K562 (cell line): ENCODE data around the gene UHRF1.

Experiments
- CHD4 ChIP-seq: fragments of 200-600 bp; sonication (generic); IDR thresholded peaks from 3 replicates; pipeline ENCODE4 v1.6.1; 2012; ENCODE audit warnings: low read depth, mild to moderate bottlenecking, mixed read lengths, low read length, inconsistent platforms; ENCODE audit not compliant: insufficient read depth, insufficient replicate concordance, poor library complexity, severe bottlenecking
- EGR1 ChIP-seq: fragments of 450-650 bp; conservative IDR thresholded peaks from 2 replicates; pipeline ENCODE4 v1.6.1; 2017; ENCODE audit warnings: mild to moderate bottlenecking
- ETV5 ChIP-seq: sonication (generic); formaldehyde crosslinking; IDR thresholded peaks from 2 replicates; pipeline ENCODE4 v1.4.0; 2020; ENCODE audit warnings: low read depth, mild to moderate bottlenecking, missing genetic modification reagents
- ETV6 ChIP-seq, 3 experiments: fragments of 150-350 bp in 1 of 3; sonication (generic) in 1 of 3; formaldehyde crosslinking in 1 of 3; IDR thresholded peaks; 2 replicates each; pipeline versions ENCODE4 v1.6.1 to v1.8.0; 2014 to 2022; ENCODE audit warnings: borderline replicate concordance in 2 of 3, low read depth in 2 of 3, antibody characterized with exemption in 1 of 3, low read length in 1 of 3, mild to moderate bottlenecking in 1 of 3, missing genetic modification reagents in 1 of 3
- HNRNPUL1 ChIP-seq: fragments of 200-400 bp; formaldehyde crosslinking; IDR thresholded peaks from 2 replicates; pipeline ENCODE4 v1.6.1; 2017; ENCODE audit warnings: low read length
- NR3C1 ChIP-seq: sonication (generic); formaldehyde crosslinking; IDR thresholded peaks from 2 replicates; pipeline ENCODE4 v1.8.1; 2022; ENCODE audit warnings: missing genetic modification reagents
- POLR2A ChIP-seq: fragments of 450-650 bp; conservative IDR thresholded peaks from 2 replicates; pipeline ENCODE4 v1.6.1; 2016
- POU5F1 ChIP-seq: fragments of 150-350 bp; IDR thresholded peaks from 2 replicates; pipeline ENCODE4 v1.6.1; 2014; ENCODE audit warnings: borderline replicate concordance, low read length, low read depth, mild to moderate bottlenecking; ENCODE audit not compliant: partially characterized antibody
- SP1 ChIP-seq: sonication (generic); formaldehyde crosslinking; IDR thresholded peaks from 2 replicates; pipeline ENCODE4 v1.8.1; 2022; ENCODE audit warnings: mild to moderate bottlenecking, missing genetic modification reagents
- ZNF551 ChIP-seq: fragments of 250-450 bp; sonication (Bioruptor Pico); IDR thresholded peaks from 2 replicates; pipeline ENCODE4 v1.5.0; 2021; ENCODE audit warnings: mild to moderate bottlenecking, moderate library complexity
- TF ChIP-seq, protein P1 (sequence below), 3 experiments: IDR thresholded peaks in 2 of 3; conservative IDR thresholded peaks in 1 of 3; 2 replicates each; pipeline ENCODE4 v1.5.1; 2011 to 2012; ENCODE audit warnings: low read length in 3 of 3, mild to moderate bottlenecking in 3 of 3, control low read depth in 2 of 3, improper control_type of control experiment in 1 of 3, inconsistent platforms in 1 of 3, low read depth in 1 of 3, mixed read lengths in 1 of 3, moderate library complexity in 1 of 3; ENCODE audit not compliant: insufficient read depth in 2 of 3
- TF ChIP-seq, protein P2 (sequence below): fragments of 450-650 bp; IDR thresholded peaks from 2 replicates; pipeline ENCODE4 v1.7.1; 2018; ENCODE audit warnings: mild to moderate bottlenecking, low read depth; ENCODE audit not compliant: partially characterized antibody
- TF ChIP-seq, protein P3 (sequence below): fragments of 250-450 bp; sonication (Bioruptor Pico); IDR thresholded peaks from 2 replicates; pipeline ENCODE4 v1.5.0; 2020; ENCODE audit warnings: mild to moderate bottlenecking, borderline replicate concordance

DNA sequence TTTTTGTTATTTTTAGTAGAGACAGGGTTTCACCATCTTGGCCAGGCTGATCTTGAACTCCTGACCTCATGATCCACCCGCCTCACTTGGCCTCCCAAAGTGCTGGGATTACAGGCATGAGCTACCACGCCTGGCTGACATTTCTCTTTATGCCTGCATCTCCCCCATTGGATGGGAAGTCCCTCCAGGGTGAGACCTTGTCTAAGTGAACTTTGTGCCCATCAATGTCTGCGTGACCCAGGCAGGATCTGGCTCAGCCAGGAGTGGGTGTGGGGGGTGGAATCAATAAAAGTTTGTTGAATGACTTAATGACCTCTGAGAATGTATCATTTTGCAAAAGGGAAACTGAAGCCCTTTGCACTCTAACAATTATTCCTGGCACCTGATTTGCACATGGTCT is 4.8 kb upstream of the UHRF1 start:
- TF ChIP-seq, protein P1, sequence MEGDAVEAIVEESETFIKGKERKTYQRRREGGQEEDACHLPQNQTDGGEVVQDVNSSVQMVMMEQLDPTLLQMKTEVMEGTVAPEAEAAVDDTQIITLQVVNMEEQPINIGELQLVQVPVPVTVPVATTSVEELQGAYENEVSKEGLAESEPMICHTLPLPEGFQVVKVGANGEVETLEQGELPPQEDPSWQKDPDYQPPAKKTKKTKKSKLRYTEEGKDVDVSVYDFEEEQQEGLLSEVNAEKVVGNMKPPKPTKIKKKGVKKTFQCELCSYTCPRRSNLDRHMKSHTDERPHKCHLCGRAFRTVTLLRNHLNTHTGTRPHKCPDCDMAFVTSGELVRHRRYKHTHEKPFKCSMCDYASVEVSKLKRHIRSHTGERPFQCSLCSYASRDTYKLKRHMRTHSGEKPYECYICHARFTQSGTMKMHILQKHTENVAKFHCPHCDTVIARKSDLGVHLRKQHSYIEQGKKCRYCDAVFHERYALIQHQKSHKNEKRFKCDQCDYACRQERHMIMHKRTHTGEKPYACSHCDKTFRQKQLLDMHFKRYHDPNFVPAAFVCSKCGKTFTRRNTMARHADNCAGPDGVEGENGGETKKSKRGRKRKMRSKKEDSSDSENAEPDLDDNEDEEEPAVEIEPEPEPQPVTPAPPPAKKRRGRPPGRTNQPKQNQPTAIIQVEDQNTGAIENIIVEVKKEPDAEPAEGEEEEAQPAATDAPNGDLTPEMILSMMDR (IDR thresholded peaks at IDR 0.05 in 2 of 3, conservative IDR thresholded peaks at IDR 0.05 in 1 of 3; ENCODE audit: insufficient read depth in 2 of 3, low read depth in 1 of 3, low read length in 3 of 3): no peak
- TF ChIP-seq, protein P2, sequence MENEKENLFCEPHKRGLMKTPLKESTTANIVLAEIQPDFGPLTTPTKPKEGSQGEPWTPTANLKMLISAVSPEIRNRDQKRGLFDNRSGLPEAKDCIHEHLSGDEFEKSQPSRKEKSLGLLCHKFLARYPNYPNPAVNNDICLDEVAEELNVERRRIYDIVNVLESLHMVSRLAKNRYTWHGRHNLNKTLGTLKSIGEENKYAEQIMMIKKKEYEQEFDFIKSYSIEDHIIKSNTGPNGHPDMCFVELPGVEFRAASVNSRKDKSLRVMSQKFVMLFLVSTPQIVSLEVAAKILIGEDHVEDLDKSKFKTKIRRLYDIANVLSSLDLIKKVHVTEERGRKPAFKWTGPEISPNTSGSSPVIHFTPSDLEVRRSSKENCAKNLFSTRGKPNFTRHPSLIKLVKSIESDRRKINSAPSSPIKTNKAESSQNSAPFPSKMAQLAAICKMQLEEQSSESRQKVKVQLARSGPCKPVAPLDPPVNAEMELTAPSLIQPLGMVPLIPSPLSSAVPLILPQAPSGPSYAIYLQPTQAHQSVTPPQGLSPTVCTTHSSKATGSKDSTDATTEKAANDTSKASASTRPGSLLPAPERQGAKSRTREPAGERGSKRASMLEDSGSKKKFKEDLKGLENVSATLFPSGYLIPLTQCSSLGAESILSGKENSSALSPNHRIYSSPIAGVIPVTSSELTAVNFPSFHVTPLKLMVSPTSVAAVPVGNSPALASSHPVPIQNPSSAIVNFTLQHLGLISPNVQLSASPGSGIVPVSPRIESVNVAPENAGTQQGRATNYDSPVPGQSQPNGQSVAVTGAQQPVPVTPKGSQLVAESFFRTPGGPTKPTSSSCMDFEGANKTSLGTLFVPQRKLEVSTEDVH: no peak
- no peak for TF ChIP-seq ZNF551 (CRISPR knock-in tag)
- no peak for TF ChIP-seq CHD4
- TF ChIP-seq NR3C1: no peak
- TF ChIP-seq, protein P3, sequence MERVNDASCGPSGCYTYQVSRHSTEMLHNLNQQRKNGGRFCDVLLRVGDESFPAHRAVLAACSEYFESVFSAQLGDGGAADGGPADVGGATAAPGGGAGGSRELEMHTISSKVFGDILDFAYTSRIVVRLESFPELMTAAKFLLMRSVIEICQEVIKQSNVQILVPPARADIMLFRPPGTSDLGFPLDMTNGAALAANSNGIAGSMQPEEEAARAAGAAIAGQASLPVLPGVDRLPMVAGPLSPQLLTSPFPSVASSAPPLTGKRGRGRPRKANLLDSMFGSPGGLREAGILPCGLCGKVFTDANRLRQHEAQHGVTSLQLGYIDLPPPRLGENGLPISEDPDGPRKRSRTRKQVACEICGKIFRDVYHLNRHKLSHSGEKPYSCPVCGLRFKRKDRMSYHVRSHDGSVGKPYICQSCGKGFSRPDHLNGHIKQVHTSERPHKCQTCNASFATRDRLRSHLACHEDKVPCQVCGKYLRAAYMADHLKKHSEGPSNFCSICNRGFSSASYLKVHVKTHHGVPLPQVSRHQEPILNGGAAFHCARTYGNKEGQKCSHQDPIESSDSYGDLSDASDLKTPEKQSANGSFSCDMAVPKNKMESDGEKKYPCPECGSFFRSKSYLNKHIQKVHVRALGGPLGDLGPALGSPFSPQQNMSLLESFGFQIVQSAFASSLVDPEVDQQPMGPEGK: no peak
- TF ChIP-seq HNRNPUL1: no peak
- no peak for TF ChIP-seq POU5F1
- no peak for TF ChIP-seq SP1 (CRISPR knock-in tag)
- TF ChIP-seq ETV5 (CRISPR knock-in tag): no peak
- TF ChIP-seq POLR2A: no peak
- no peak for TF ChIP-seq ETV6 (IDR thresholded peaks at IDR 0.05; ENCODE audit: borderline replicate concordance in 1 of 2, low read depth in 2 of 2, low read length in 1 of 2)
- TF ChIP-seq ETV6 (CRISPR knock-in tag; IDR thresholded peaks at IDR 0.05; ENCODE audit: borderline replicate concordance): no peak
- TF ChIP-seq EGR1: no peak
